GM23338 (cell line): ENCODE data around the gene RSPH10B. TPM values are rescaled to one million over a fixed set of nuclear protein-coding genes. Genes with fewer than 3 reads are reported as not detected.
A peak's percentile ranks its signal among the peaks of the same experiment; 100 is the strongest.
"Not testable (repeated sequence)": the region's sequence is repeated elsewhere in the genome, so short reads cannot be mapped to it uniquely, and the experiment has no call there.

Source experiments
- ATAC-seq: fragments of 200-7000 bp; cut with Tn5 transposase; 3 replicates; pipeline ENCODE4 v1.9.1; 2020
- DNase-seq: peaks from one replicate; pipeline ENCODE4 v3.0.0-alpha.2; 2015; ENCODE audit warnings: low spot score
- H2AFZ ChIP-seq: fragments of 200-600 bp; sonication (generic); 2 replicates; pipeline ENCODE4 v1.8.0; 2016; ENCODE audit warnings: antibody characterized with exemption, mild to moderate bottlenecking, moderate library complexity
- H3F3A ChIP-seq: fragments of 200-600 bp; sonication (generic); replicated peaks from 2 replicates; pipeline ENCODE4 v1.8.0; 2017; ENCODE audit warnings: antibody characterized with exemption, mixed run types, low read depth
- H3K27ac ChIP-seq: fragments of 200-600 bp; sonication (generic); 2 replicates; pipeline ENCODE4 v1.6.1; 2016; ENCODE audit warnings: low read depth
- H3K27me3 ChIP-seq: fragments of 200-600 bp; sonication (generic); 2 replicates; pipeline ENCODE4 v1.8.0; 2016; ENCODE audit warnings: mild to moderate bottlenecking, mixed run types, moderate library complexity; ENCODE audit not compliant: insufficient read depth
- H3K36me3 ChIP-seq: fragments of 200-600 bp; sonication (generic); 2 replicates; pipeline ENCODE4 v1.8.0; 2016; ENCODE audit warnings: mild to moderate bottlenecking; ENCODE audit not compliant: insufficient read depth
- H3K4me1 ChIP-seq: fragments of 200-600 bp; sonication (generic); 2 replicates; pipeline ENCODE4 v1.8.0; 2016; ENCODE audit warnings: mild to moderate bottlenecking, moderate library complexity; ENCODE audit not compliant: insufficient read depth
- H3K4me2 ChIP-seq: fragments of 200-600 bp; sonication (generic); 2 replicates; pipeline ENCODE4 v1.7.1; 2017; ENCODE audit warnings: mixed run types
- H3K4me3 ChIP-seq: fragments of 200-600 bp; sonication (generic); 2 replicates; pipeline ENCODE4 v1.6.1; 2016; ENCODE audit warnings: mixed run types
- H3K79me2 ChIP-seq: fragments of 200-600 bp; sonication (generic); replicated peaks from 2 replicates; pipeline ENCODE4 v1.8.0; 2017; ENCODE audit warnings: mild to moderate bottlenecking; ENCODE audit not compliant: insufficient read depth
- H3K9me2 ChIP-seq: fragments of 200-600 bp; sonication (generic); 2 replicates; pipeline ENCODE4 v1.8.0; 2017; ENCODE audit not compliant: insufficient read depth
- H4K20me1 ChIP-seq: fragments of 200-600 bp; sonication (generic); replicated peaks from 2 replicates; pipeline ENCODE4 v1.8.0; 2017; ENCODE audit warnings: mild to moderate bottlenecking; ENCODE audit not compliant: insufficient read depth
- H3K27ac Mint-ChIP-seq: 2 replicates; pipeline ENCODE4 v1.8.0; 2020; ENCODE audit warnings: inconsistent platforms, mild to moderate bottlenecking, moderate library complexity, mixed read lengths
- H3K27me3 Mint-ChIP-seq: 3 replicates; pipeline ENCODE4 v1.8.0; 2022; ENCODE audit warnings: low read depth, mild to moderate bottlenecking, moderate library complexity, mixed read lengths, inconsistent platforms; ENCODE audit not compliant: insufficient read depth, poor library complexity
- H3K36me3 Mint-ChIP-seq: 3 replicates; pipeline ENCODE4 v1.8.0; 2021; ENCODE audit warnings: low read depth, mild to moderate bottlenecking, inconsistent platforms, moderate library complexity, mixed read lengths
- H3K4me1 Mint-ChIP-seq: 3 replicates; pipeline ENCODE4 v1.8.0; 2020; ENCODE audit warnings: mild to moderate bottlenecking, inconsistent platforms, mixed read lengths
- H3K4me3 Mint-ChIP-seq: 3 replicates; pipeline ENCODE4 v1.8.0; 2021; ENCODE audit warnings: moderate library complexity, mild to moderate bottlenecking, inconsistent platforms, mixed read lengths
- H3K9me3 Mint-ChIP-seq: 3 replicates; pipeline ENCODE4 v1.8.0; 2020; ENCODE audit warnings: moderate library complexity, mild to moderate bottlenecking, inconsistent platforms, mixed read lengths
- polyA plus RNA-seq: library from polyadenylated mRNA; unstranded; fragments of >200 nt; fragmentation: Nextera tagmentation; extraction: Ambion mirVana; gene quantifications from 2 replicates; pipeline ENCODE4 v1.2.1, GENCODE V29; 2016
- small RNA-seq: library from RNA; depleted of rRNA; stranded (forward); fragments of <200 nt; gene quantifications from one replicate; pipeline ENCODE3, GENCODE V24; 2014; ENCODE audit warnings: low replicate concordance
- total RNA-seq: library from RNA; depleted of rRNA; stranded (reverse); fragments of >200 nt; shearing (Covaris generic); gene quantifications from 2 replicates; pipeline ENCODE4 v1.2.3, GENCODE V29; 2014; rRNA removed

The RSPH10B gene
- total and polyA plus RNA-seq, 2 experiments from 2014 or later, result 0.99 to 5.9 TPM

- not testable (repeated sequence) for H3F3A ChIP-seq, H3K36me3 ChIP-seq, H3K4me1 Mint-ChIP-seq, H3K27me3 ChIP-seq, H4K20me1 ChIP-seq, H3K36me3 Mint-ChIP-seq, H3K79me2 ChIP-seq, H3K9me3 Mint-ChIP-seq, DNase-seq, H3K27ac ChIP-seq, H3K4me3 Mint-ChIP-seq, H3K27me3 Mint-ChIP-seq, ATAC-seq, H3K27ac Mint-ChIP-seq, H3K4me1 ChIP-seq, H2AFZ ChIP-seq, H3K9me2 ChIP-seq, H3K4me2 ChIP-seq, H3K4me3 ChIP-seq
These were observed 86.1 kb downstream of the RSPH10B start for GRCh38 chr7:5884431-5884830.

- not testable (repeated sequence) for H3K36me3 Mint-ChIP-seq, H3K27me3 ChIP-seq, H4K20me1 ChIP-seq, H3K4me3 ChIP-seq, H3K9me2 ChIP-seq, ATAC-seq, H3K4me3 Mint-ChIP-seq, H3K4me1 ChIP-seq, DNase-seq, H3K4me2 ChIP-seq, H3K9me3 Mint-ChIP-seq, H2AFZ ChIP-seq, H3K27ac Mint-ChIP-seq, H3K36me3 ChIP-seq, H3K4me1 Mint-ChIP-seq, H3K27me3 Mint-ChIP-seq, H3F3A ChIP-seq, H3K27ac ChIP-seq, H3K79me2 ChIP-seq
These were observed 90.4 kb downstream of the RSPH10B start for GRCh38 chr7:5880106-5880505.

GRCh38 chr7:5879591-5879990 is 90.9 kb downstream of the RSPH10B start:
- H3K4me3 ChIP-seq, H3F3A ChIP-seq, H3K79me2 ChIP-seq, H3K27ac ChIP-seq, H3K9me2 ChIP-seq, H3K4me1 ChIP-seq, H3K36me3 ChIP-seq, H3K9me3 Mint-ChIP-seq, H3K4me1 Mint-ChIP-seq, H4K20me1 ChIP-seq, H2AFZ ChIP-seq, H3K4me3 Mint-ChIP-seq, H3K27me3 Mint-ChIP-seq, H3K27me3 ChIP-seq, ATAC-seq, H3K27ac Mint-ChIP-seq, DNase-seq, H3K4me2 ChIP-seq, H3K36me3 Mint-ChIP-seq: not testable (repeated sequence)

Small RNA genes lying within 50 kb of the gene (small RNA-seq; reads per million reads assigned to genes)
- gene RF00019 (not detected), gene SNORA80D (2.3 reads per million, percentile 83 among the genes with 10 or more reads in this experiment)

Other genes starting within 250 kb of the RSPH10B start
- 26.7 and 31.3 TPM in 2 replicates for gene RNF216, start 189.0 kb downstream of the RSPH10B start, total RNA-seq
- 20.0 and 25.2 TPM in 2 replicates for gene RNF216, start 189.0 kb downstream of the RSPH10B start, polyA plus RNA-seq
- gene OCM, start 89.9 kb downstream of the RSPH10B start, total RNA-seq, result not detected in 2 replicates
- 0.31 and 0.33 TPM in 2 replicates for gene OCM, start 89.9 kb downstream of the RSPH10B start, polyA plus RNA-seq
- 91.9 and 93.7 TPM in 2 replicates for gene CCZ1, start 72.0 kb downstream of the RSPH10B start, total RNA-seq
- gene CCZ1, start 72.0 kb downstream of the RSPH10B start, polyA plus RNA-seq, result 124 and 140 TPM in 2 replicates
- 13.9 and 15.6 TPM in 2 replicates for gene PMS2, start 38.4 kb upstream of the RSPH10B start, total RNA-seq
- 4.3 and 5.2 TPM in 2 replicates for gene PMS2, start 38.4 kb upstream of the RSPH10B start, polyA plus RNA-seq
- gene AIMP2, start 38.6 kb upstream of the RSPH10B start, total RNA-seq, result 88.3 and 113 TPM in 2 replicates
- gene AIMP2, start 38.6 kb upstream of the RSPH10B start, polyA plus RNA-seq, result 69.7 and 86.6 TPM in 2 replicates
- 0.42 and 0.70 TPM in 2 replicates for gene ANKRD61, start 60.7 kb upstream of the RSPH10B start, total RNA-seq
- gene ANKRD61, start 60.7 kb upstream of the RSPH10B start, polyA plus RNA-seq, result 0.63 and 1.2 TPM in 2 replicates
- 312 and 375 TPM in 2 replicates for gene EIF2AK1, start 88.5 kb upstream of the RSPH10B start, total RNA-seq
- gene EIF2AK1, start 88.5 kb upstream of the RSPH10B start, polyA plus RNA-seq, result 81.1 and 99.5 TPM in 2 replicates
- gene USP42, start 134.3 kb upstream of the RSPH10B start, total RNA-seq, result 17.3 and 18.5 TPM in 2 replicates
- gene USP42, start 134.3 kb upstream of the RSPH10B start, polyA plus RNA-seq, result 9.8 and 9.9 TPM in 2 replicates